C4-2B (cell line): ENCODE data around the gene DNAJC17.

ENCODE experiments used
- ZFX ChIP-seq: fragments of 450-650 bp; IDR thresholded peaks from 2 replicates; pipeline ENCODE4 v1.6.1; 2017
- TF ChIP-seq, protein P1 (sequence below): fragments of 450-650 bp; conservative IDR thresholded peaks from 2 replicates; pipeline ENCODE4 v1.5.1; 2017; ENCODE audit warnings: mild to moderate bottlenecking

DNA sequence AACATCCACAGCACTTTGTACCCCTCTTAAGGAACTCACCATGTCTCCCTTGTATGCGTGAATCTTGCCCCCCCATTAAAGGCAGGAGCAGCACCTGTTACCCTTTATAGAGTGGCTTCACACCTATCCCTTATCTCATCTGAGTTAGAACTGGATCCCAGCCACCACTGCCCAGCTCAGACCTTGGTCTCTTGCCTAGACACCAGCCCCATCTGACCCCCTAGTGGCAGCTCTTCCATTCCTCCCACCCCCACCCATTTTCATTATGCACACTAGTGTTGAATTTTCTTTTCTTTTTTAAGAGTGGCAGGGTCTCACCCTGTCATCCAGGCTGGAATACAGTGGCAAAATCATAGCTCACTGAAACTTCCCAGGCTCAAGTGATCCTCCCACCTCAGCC lies 3.6 kb downstream of the DNAJC17 start:
- TF ChIP-seq, protein P1, sequence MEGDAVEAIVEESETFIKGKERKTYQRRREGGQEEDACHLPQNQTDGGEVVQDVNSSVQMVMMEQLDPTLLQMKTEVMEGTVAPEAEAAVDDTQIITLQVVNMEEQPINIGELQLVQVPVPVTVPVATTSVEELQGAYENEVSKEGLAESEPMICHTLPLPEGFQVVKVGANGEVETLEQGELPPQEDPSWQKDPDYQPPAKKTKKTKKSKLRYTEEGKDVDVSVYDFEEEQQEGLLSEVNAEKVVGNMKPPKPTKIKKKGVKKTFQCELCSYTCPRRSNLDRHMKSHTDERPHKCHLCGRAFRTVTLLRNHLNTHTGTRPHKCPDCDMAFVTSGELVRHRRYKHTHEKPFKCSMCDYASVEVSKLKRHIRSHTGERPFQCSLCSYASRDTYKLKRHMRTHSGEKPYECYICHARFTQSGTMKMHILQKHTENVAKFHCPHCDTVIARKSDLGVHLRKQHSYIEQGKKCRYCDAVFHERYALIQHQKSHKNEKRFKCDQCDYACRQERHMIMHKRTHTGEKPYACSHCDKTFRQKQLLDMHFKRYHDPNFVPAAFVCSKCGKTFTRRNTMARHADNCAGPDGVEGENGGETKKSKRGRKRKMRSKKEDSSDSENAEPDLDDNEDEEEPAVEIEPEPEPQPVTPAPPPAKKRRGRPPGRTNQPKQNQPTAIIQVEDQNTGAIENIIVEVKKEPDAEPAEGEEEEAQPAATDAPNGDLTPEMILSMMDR: no peak; the same call in 1 of the 2 replicates
- no peak for TF ChIP-seq ZFX
